ENCODE measurements around the gene BAZ1A.

Gene BAZ1A

GRCh38 chr14:34865889-34866574 is 9.1 kb downstream of the BAZ1A start:
- peaks cover 0 to 3% (median 0%) of the 10 kb centered on the region in 3 donors for H3K36me3 ChIP-seq
- no peak for TF ChIP-seq CTCF (IDR thresholded peaks at IDR 0.05)
- H3K4me1 ChIP-seq = no peaks in the 10 kb centered on the region
- intact Hi-C loops (cut with DNase I; ENCODE audit: low total_unique reads) = no loop called here
- no peaks in the 10 kb centered on the region for H3K27me3 ChIP-seq
- DNase-seq = no peak
- H3K4me3 ChIP-seq = no peak overlapping the region
- no peak overlapping the region for H3K27ac ChIP-seq
- H3K9me3 ChIP-seq = no peaks in the 10 kb centered on the region

GRCh38 chr14:34863844-34864243 is 11.3 kb downstream of the BAZ1A start:
- no peak for TF ChIP-seq CTCF (IDR thresholded peaks at IDR 0.05)
- Histone ChIP-seq H3K4me3 (no peak overlapping the region), H3K36me3 (peaks cover 4 to 13% (median 5%) of the 10 kb centered on the region in 3 donors), H3K27ac (no peak overlapping the region), H3K9me3 (no peaks in the 10 kb centered on the region), H3K4me1 (no peaks in the 10 kb centered on the region), H3K27me3 (no peaks in the 10 kb centered on the region)
- intact Hi-C loops (cut with DNase I; ENCODE audit: low total_unique reads) = no loop called here
- no peak for DNase-seq

DNA sequence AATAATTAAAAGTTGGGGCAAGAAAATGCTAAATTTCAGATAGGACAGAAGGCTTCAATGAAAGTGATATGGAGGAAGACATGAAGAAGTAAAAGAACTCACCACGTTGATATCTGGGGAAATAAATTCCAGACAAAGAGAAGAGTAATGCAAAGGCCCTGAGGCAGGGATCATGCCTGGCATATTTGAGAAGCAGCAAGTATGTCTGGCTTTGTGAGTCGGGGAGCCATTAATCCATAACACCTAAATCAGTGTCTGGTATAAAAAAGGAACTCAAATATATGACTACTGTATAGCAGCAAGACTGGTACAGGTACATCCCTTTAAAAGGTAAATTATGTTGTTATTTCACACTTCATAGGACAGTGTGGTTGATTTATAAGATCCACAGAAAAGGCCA is 16.4 kb downstream of the BAZ1A start:
- TF ChIP-seq CTCF (IDR thresholded peaks at IDR 0.05) = no peak
- DNase-seq = no peak
- H3K4me1 ChIP-seq = no peaks in the 10 kb centered on the region
- peaks cover 7 to 14% (median 11%) of the 10 kb centered on the region in 3 donors for H3K36me3 ChIP-seq
- no peaks in the 10 kb centered on the region for H3K27me3 ChIP-seq
- no peak overlapping the region for H3K27ac ChIP-seq
- H3K9me3 ChIP-seq = no peaks in the 10 kb centered on the region
- intact Hi-C loops (cut with DNase I; ENCODE audit: low total_unique reads) = no loop called here
- H3K4me3 ChIP-seq = no peak overlapping the region

- H3K27me3 ChIP-seq = no peaks in the 10 kb centered on the region
- H3K27ac ChIP-seq = no peak overlapping the region
- H3K4me1 ChIP-seq = no peaks in the 10 kb centered on the region
- no peak for TF ChIP-seq CTCF (IDR thresholded peaks at IDR 0.05)
- DNase-seq = no peak
- H3K9me3 ChIP-seq = no peaks in the 10 kb centered on the region
- no peak overlapping the region for H3K4me3 ChIP-seq
- peaks cover 7 to 23% (median 20%) of the 10 kb centered on the region in 3 donors for H3K36me3 ChIP-seq
- intact Hi-C loops (cut with DNase I; ENCODE audit: low total_unique reads) = no loop called here
Observed at GRCh38 chr14:34857689-34858449, 17.3 kb downstream of the BAZ1A start.

GRCh38 chr14:34853041-34853440 is 22.1 kb downstream of the BAZ1A start:
- Histone ChIP-seq H3K27ac (no peak overlapping the region), H3K27me3 (no peaks in the 10 kb centered on the region), H3K36me3 (peaks cover 0 to 25% (median 14%) of the 10 kb centered on the region in 3 donors), H3K4me3 (no peak overlapping the region), H3K4me1 (no peaks in the 10 kb centered on the region), H3K9me3 (no peaks in the 10 kb centered on the region)
- no peak for TF ChIP-seq CTCF (IDR thresholded peaks at IDR 0.05)
- intact Hi-C loops (cut with DNase I; ENCODE audit: low total_unique reads) = no loop called here
- no peak for DNase-seq
